ENCODE data around the gene NEMP2. TPM values are rescaled to one million over a fixed set of nuclear protein-coding genes. Genes with fewer than 3 reads are reported as not detected.

NEMP2 gene
- total RNA-seq, 4 donors from 2014 or later, result 5.6 to 9.0 (median 7.3) TPM

- H3K27me3 ChIP-seq, result no peaks in the 10 kb centered on the region
- intact Hi-C loops (cut with DNase I), result loop anchor here (10.0 kb wide), 1 partner anchor 107 kb away; the partner anchor contains the start of gene NAB1
- no peak for DNase-seq
Measured at GRCh38 chr2:190538201-190538600, 3.7 kb upstream of the NEMP2 start.

GRCh38 chr2:190537765-190538164, 3.2 kb upstream of the NEMP2 start:
- H3K27me3 ChIP-seq, result no peaks in the 10 kb centered on the region
- no peak overlapping the region for H3K27ac ChIP-seq
- no peaks in the 10 kb centered on the region for H3K9me3 ChIP-seq
- TF ChIP-seq POLR2A (IDR thresholded peaks at IDR 0.05) (no peak), CTCF (IDR thresholded peaks at IDR 0.05) (no peak)
- WGBS, 2 donors, result 89 to 96% methylated on average over 1 of the region's 1 CpG
- no peak overlapping the region for H3K4me3 ChIP-seq (replicated peaks in 1 of 3)
- peaks cover 6 to 14% of the 10 kb centered on the region in 2 donors for H3K4me1 ChIP-seq
- no peaks in the 10 kb centered on the region for H3K36me3 ChIP-seq
- no peak for DNase-seq
- intact Hi-C loops (cut with DNase I), result loop anchor here (10.0 kb wide), 1 partner anchor 107 kb away; the partner anchor contains the start of gene NAB1

More at GRCh38 chr2:190538201-190538600, 3.7 kb upstream of the NEMP2 start:
- Histone ChIP-seq H3K4me3 (replicated peaks in 1 of 3) (no peak overlapping the region), H3K4me1 (peaks cover 6 to 12% of the 10 kb centered on the region in 2 donors), H3K9me3 (no peaks in the 10 kb centered on the region), H3K36me3 (no peaks in the 10 kb centered on the region), H3K27ac (no peak overlapping the region)
- TF ChIP-seq POLR2A (IDR thresholded peaks at IDR 0.05) (no peak), CTCF (IDR thresholded peaks at IDR 0.05) (no peak)

- Histone ChIP-seq H3K27ac (peak overlapping the region; percentile 97 to 99 (median 98)), H3K36me3 (no peaks in the 10 kb centered on the region), H3K4me1 (peaks cover 6 to 14% of the 10 kb centered on the region in 2 donors), H3K9me3 (no peaks in the 10 kb centered on the region), H3K27me3 (no peaks in the 10 kb centered on the region), H3K4me3 (replicated peaks in 1 of 3) (no peak overlapping the region)
- no peak for TF ChIP-seq POLR2A (IDR thresholded peaks at IDR 0.05)
- no peak for TF ChIP-seq CTCF (IDR thresholded peaks at IDR 0.05)
- 58 to 65% methylated on average over 1 of the region's 1 CpG for WGBS, 2 donors
- no peak for DNase-seq
- intact Hi-C loops (cut with DNase I), result loop anchor here (10.0 kb wide), 1 partner anchor 109 kb away; the partner anchor contains the start of gene NAB1
Measured at GRCh38 chr2:190535586-190535985, 1.1 kb upstream of the NEMP2 start.

GRCh38 chr2:190535121-190535439, 558 bp upstream of the NEMP2 start:
- TF ChIP-seq CTCF (IDR thresholded peaks at IDR 0.05) (no peak), POLR2A (IDR thresholded peaks at IDR 0.05) (no peak)
- WGBS, 2 donors, result 10% methylated on average over 7 of the region's 7 CpGs
- intact Hi-C loops (cut with DNase I), result loop anchor here (10.0 kb wide), 1 partner anchor 110 kb away; the partner anchor contains the start of gene NAB1

GRCh38 chr2:190533968-190534309, 583 bp downstream of the NEMP2 start:
- peak; percentile 26 to 34 for DNase-seq
- peak overlapping the region; percentile 73 to 86 (median 79) for H3K4me3 ChIP-seq (replicated peaks in 1 of 3)
- no peaks in the 10 kb centered on the region for H3K36me3 ChIP-seq
- H3K9me3 ChIP-seq, result no peaks in the 10 kb centered on the region
- H3K4me1 ChIP-seq, result peaks cover 6 to 14% of the 10 kb centered on the region in 2 donors
- no peaks in the 10 kb centered on the region for H3K27me3 ChIP-seq
- WGBS, 2 donors, result 9 to 15% methylated on average over 13 of the region's 13 CpGs
- intact Hi-C loops (cut with DNase I), result loop anchor here (10.0 kb wide), 1 partner anchor 111 kb away; the partner anchor contains the start of gene NAB1
- peak overlapping the region; percentile 97 to 99 (median 98) for H3K27ac ChIP-seq
- no peak for TF ChIP-seq POLR2A (IDR thresholded peaks at IDR 0.05)
- TF ChIP-seq CTCF (IDR thresholded peaks at IDR 0.05), result no peak

More at GRCh38 chr2:190535121-190535439, 558 bp upstream of the NEMP2 start:
- H3K27me3 ChIP-seq, result no peaks in the 10 kb centered on the region
- peaks cover 6 to 14% of the 10 kb centered on the region in 2 donors for H3K4me1 ChIP-seq
- no peaks in the 10 kb centered on the region for H3K9me3 ChIP-seq
- DNase-seq, result no peak
- peak overlapping the region; percentile 73 to 86 (median 79) for H3K4me3 ChIP-seq (replicated peaks in 1 of 3)
- H3K27ac ChIP-seq, result peak overlapping the region; percentile 97 to 99 (median 98)
- H3K36me3 ChIP-seq, result no peaks in the 10 kb centered on the region

Measured in thyroid gland (tissue), 4 donors.